GOT3 (cell line): ENCODE measurements around the gene TMEM243.

Experiments
- DNase-seq: peaks from one replicate; lab custom pipeline; 2025; ENCODE audit warnings: mixed read lengths; lab: John Stamatoyannopoulos, UW

Gene TMEM243

DNA sequence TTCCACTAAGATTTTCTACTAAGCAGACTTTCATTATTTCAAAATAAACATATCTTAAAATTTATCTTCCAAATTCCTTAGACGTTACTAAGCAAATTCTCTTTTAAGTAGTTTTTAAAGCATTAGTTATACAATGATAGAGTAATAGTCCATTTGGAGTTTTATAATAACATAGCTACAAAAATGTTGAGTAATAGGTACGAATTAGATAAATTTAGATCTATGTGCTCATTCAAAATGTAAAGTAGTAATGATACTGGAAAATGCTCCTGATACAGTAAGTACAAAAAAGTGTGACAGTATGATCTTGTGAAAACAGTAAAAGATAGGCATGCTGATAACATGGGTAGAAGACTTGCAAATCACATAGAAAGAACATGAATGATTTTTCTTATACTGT, 62.8 kb downstream of the TMEM243 start:
- DNase-seq, result no peak

DNA sequence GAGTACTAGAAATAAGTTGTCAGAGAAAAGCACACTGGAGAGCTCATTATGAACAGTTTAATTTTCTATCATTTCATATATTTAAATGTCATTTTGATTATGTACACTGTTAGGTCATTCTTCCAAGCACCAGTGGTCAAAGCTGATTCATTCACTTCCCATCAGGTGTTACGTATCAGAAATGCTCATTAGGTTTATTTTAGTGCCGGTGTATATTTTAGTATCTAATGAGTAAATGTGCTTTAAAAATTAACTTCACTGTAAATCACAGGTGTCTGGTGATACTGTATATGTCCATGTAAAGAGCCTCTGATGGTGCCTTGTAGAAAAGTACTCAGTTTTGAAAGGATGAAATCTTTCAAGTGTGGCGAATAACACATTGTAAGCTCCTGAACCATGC, 63.7 kb downstream of the TMEM243 start:
- no peak for DNase-seq

- no peak for DNase-seq
These were observed 65.0 kb downstream of the TMEM243 start for GRCh38 chr7:87154569-87154968.

- DNase-seq, result no peak
These were observed 65.4 kb downstream of the TMEM243 start for GRCh38 chr7:87154166-87154565.

GRCh38 chr7:87152897-87153641, 66.5 kb downstream of the TMEM243 start:
- DNase-seq, result no peak

GRCh38 chr7:87152112-87152896, 67.2 kb downstream of the TMEM243 start, which contains the start of gene DMTF1:
TSS of gene DMTF1 (plus strand) at chr7:87152453. CDS start at chr7:87164942, 12,489 bp downstream.
- DNase-seq, result peak; percentile 85

- no peak for DNase-seq
These were observed 67.8 kb downstream of the TMEM243 start for GRCh38 chr7:87151729-87152111.

DNA sequence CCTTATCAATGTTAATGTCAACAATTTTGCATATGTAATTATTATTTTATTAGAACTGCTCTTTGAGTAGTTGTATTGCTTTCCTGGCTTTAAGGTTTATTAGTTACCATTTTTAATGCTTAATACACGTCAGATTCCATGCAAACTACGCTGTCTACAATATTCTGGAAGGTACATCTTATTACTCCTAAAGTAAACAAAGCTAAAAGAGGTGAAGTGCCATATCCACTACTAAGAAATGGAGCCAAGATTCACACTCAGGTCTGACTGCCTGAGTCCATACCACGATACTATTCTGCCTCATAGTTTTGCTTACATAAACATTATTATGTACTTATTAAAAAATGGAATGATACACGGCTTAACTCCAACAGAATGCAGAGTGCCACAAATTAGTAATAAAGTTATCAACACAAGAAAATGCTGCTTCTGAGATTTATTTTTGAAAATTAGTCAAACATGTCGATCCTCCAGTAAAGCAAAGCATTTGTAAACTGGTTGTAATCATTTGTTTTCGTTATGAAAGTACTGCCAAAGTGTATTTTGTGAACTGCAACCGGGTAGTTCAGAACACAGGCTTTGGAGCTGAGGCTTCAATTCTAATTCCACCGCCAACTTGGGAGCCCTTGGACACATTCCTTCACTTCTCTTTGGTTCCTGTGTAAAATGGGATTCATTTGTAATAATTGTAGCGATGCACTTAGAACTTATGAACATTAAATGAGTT, 68.4 kb downstream of the TMEM243 start:
- no peak for DNase-seq

GRCh38 chr7:87148332-87148955, 71.1 kb downstream of the TMEM243 start:
- DNase-seq, result no peak

DNA sequence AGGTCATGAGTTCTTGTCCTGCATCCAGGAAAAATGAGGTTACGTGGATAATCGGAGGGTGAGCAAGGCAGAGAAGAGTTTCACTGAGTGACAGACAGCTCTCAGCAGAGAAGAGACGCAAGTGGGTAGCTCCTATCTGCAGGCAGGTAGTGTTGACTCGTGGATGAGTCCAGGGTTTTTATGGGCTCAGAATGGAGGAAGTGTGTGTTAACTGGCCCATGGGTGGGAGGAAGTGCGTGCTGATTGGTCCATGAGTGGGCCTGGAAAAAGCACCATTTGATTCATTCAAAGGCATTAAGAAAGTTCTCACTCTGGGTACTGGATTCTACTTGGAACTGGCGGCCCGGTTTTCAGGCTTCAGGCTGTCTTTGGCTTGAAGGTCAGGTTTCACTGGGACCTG, 72.0 kb downstream of the TMEM243 start:
- no peak for DNase-seq

DNA sequence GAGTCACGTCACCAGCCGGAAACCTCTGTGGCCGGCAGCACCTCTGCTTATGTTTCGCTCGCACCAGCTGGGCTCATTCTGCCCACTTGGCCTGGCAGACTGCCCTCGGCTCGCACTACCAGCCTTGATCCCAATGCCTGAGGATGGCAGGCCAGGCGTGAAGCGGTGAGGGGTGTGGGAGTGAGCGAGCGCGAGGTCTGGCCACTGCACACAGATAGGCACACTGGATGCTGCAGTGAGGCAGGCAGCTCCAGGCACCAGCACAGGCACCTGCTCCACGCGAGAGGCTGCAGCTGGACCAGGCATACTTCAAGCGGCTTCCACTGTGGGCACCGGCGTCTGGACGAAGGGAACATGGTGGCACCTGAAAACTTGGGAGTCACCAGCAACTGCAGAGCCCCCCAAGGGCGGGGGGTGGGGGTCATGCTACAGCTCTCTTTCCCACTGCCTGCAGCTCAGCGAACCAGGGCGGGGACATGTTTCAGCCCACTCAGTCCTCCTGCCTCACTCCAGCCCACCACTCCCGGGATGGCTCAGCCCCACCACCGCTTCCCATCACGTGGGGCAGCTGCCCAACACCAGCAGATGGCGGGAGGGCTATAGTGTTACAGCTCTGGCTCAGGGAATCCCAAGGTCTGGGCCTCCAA, 72.7 kb downstream of the TMEM243 start:
- no peak for DNase-seq
